HepG2 (cell line): Measurements from ENCODE around the gene PLPPR5. TPM values are rescaled to one million over a fixed set of nuclear protein-coding genes. Genes with fewer than 3 reads are reported as not detected.
"Not testable (repeated sequence)": the region's sequence is repeated elsewhere in the genome, so short reads cannot be mapped to it uniquely, and the experiment has no call there.

ENCODE experiments used
- ATAC-seq: fragments of 200-7000 bp; cut with Tn5 transposase; 3 replicates; pipeline ENCODE4 v1.9.1; 2020; ENCODE audit warnings: mild to moderate bottlenecking, moderate library complexity
- BruUV-seq: library from RNA; stranded (reverse); fragments of 400-500 nt; replicated peaks from 2 replicates; lab custom pipeline; 2021; lab: Mats Ljungman, UMichigan
- CTCF ChIA-PET: fragments of 300-600 bp; formaldehyde crosslinking; extraction: SDS; loops from one replicate; lab custom pipeline; 2021; ENCODE audit warnings: low total read pairs, inconsistent platforms, low intra/inter-chr PET ratio; lab: Yijun Ruan, JAX
- POLR2A ChIA-PET: fragments of 350-600 bp; sonication (Branson Sonifier 250); formaldehyde crosslinking; loops from one replicate; lab custom pipeline; 2020; ENCODE audit warnings: antibody characterized with exemption, inconsistent platforms; lab: Yijun Ruan, JAX
- DNase-seq: peaks from one replicate; pipeline ENCODE4 v3.0.0-alpha.2; 2015; ENCODE audit warnings: low spot score
- FAIRE-seq: peaks from 3 replicates; lab custom pipeline; 2011; peaks lifted over from hg19 to GRCh38; lab: Jason Lieb, UNC
- H2AFZ ChIP-seq: one replicate; pipeline ENCODE4 v1.6.1; 2011; ENCODE audit warnings: low read length, inconsistent platforms
- H3K27ac ChIP-seq: fragments of 300-600 bp; 3 replicates; pipeline ENCODE4 v1.8.0; 2011; ENCODE audit warnings: mixed run types, mild to moderate bottlenecking, mixed read lengths, low read length, inconsistent platforms; ENCODE audit not compliant: insufficient read depth; ENCODE audit errors: extremely low read length
- H3K27me3 ChIP-seq, 2 experiments: fragments of 200-600 bp in 1 of 2; 2 replicates in 1 of 2; 3 replicates in 1 of 2; pipeline versions ENCODE4 v1.6.0 to v1.8.0; 2011; ENCODE audit warnings: low read length in 2 of 2, mild to moderate bottlenecking in 2 of 2, moderate library complexity in 2 of 2, inconsistent platforms in 1 of 2; ENCODE audit not compliant: insufficient read depth in 2 of 2, control insufficient read depth in 1 of 2
- H3K36me3 ChIP-seq, 2 experiments: fragments of 200-600 bp in 1 of 2; replicated peaks in 1 of 2; 2 replicates in 1 of 2; 3 replicates in 1 of 2; pipeline versions ENCODE4 v1.5.1 to v1.8.0; 2011; ENCODE audit warnings: low read length in 2 of 2, inconsistent platforms in 1 of 2; ENCODE audit not compliant: insufficient read depth in 2 of 2, control insufficient read depth in 1 of 2
- H3K4me1 ChIP-seq: 2 replicates; pipeline ENCODE4 v1.5.1; 2012; ENCODE audit warnings: low read length, inconsistent platforms; ENCODE audit not compliant: insufficient read depth
- H3K4me2 ChIP-seq: 2 replicates; pipeline ENCODE4 v1.6.0; 2011; ENCODE audit warnings: low read depth, low read length, inconsistent platforms
- H3K4me3 ChIP-seq, 3 experiments: fragments of 200-600 bp in 1 of 3; sonication (generic), shearing (Covaris generic) in 1 of 3; replicated peaks in 1 of 3; 2 replicates each; pipeline ENCODE4 v1.5.1; 2011 to 2016; ENCODE audit warnings: low read length in 3 of 3, inconsistent platforms in 2 of 3, low read depth in 2 of 3, mild to moderate bottlenecking in 2 of 3, control low read depth in 1 of 3, mixed read lengths in 1 of 3; ENCODE audit not compliant: insufficient read depth in 1 of 3
- H3K79me2 ChIP-seq: one replicate; pipeline ENCODE4 v1.6.1; 2011; ENCODE audit warnings: low read length, inconsistent platforms; ENCODE audit not compliant: insufficient read depth
- H3K9ac ChIP-seq: 2 replicates; pipeline ENCODE4 v1.6.0; 2011; ENCODE audit warnings: mild to moderate bottlenecking, low read depth, low read length, inconsistent platforms; ENCODE audit not compliant: insufficient read depth
- H3K9me3 ChIP-seq: 2 replicates; pipeline ENCODE4 v1.5.1; 2012; ENCODE audit warnings: mild to moderate bottlenecking, low read length
- H4K20me1 ChIP-seq: 2 replicates; pipeline ENCODE4 v1.6.0; 2011; ENCODE audit warnings: inconsistent platforms, mild to moderate bottlenecking, low read length, moderate library complexity; ENCODE audit not compliant: insufficient read depth
- ATF7 ChIP-seq, 2 experiments: fragments of 450-650 bp in 1 of 2; sonication (generic) in 1 of 2; formaldehyde crosslinking in 1 of 2; IDR thresholded peaks; 2 replicates each; pipeline versions ENCODE4 v1.4.0 to v1.6.1; 2016 to 2020; ENCODE audit warnings: antibody characterized with exemption in 1 of 2, mild to moderate bottlenecking in 1 of 2, missing genetic modification reagents in 1 of 2
- CREB1 ChIP-seq, 2 experiments: fragments of 450-650 bp in 1 of 2; IDR thresholded peaks; 2 replicates each; pipeline ENCODE4 v1.6.1; 2016 to 2017; ENCODE audit warnings: control low read depth in 1 of 2, mild to moderate bottlenecking in 1 of 2, missing compliant biosample characterization in 1 of 2, missing genetic modification characterization in 1 of 2
- SMAD3 ChIP-seq: sonication (generic); formaldehyde crosslinking; IDR thresholded peaks from 2 replicates; pipeline ENCODE4 v1.4.0; 2020; ENCODE audit warnings: missing genetic modification reagents
- WGBS: methylation state at CpG from one replicate; pipeline ENCODE4 v1.1.6; 2017; ENCODE audit warnings: low lambda C conversion rate; 5-methylcytosine and 5-hydroxymethylcytosine counted together
- in situ Hi-C: cut with HindIII; loops from 2 replicates; pipeline ENCODE4 v1.10.0; 2017; ENCODE audit warnings: low pct_unique_long_range_greater_than_20kb; ENCODE audit not compliant: extremely low pct_ligation_motif_present
- intact Hi-C: fragments of 100-400 bp; cut with micrococcal nuclease; formaldehyde crosslinking; loops from one replicate; pipeline ENCODE4 v1.10.0; 2022; ENCODE audit not compliant: unreplicated experiment
- polyA plus RNA-seq, 8 experiments: library from polyadenylated mRNA; depleted of rRNA in 3 of 8; stranded (reverse) in 7 of 8; unstranded in 1 of 8; fragments of >200 nt; fragmentation: Illumina TruSeq in 4 of 8; extraction: Trizol in 4 of 8; gene quantifications; 2 replicates each; pipeline versions ENCODE4 v1.2.1 to v1.2.3, GENCODE V29; 2011 to 2016; ENCODE audit warnings: low read depth in 4 of 8, missing spikeins in 1 of 8, mixed read lengths in 1 of 8; ENCODE audit not compliant: insufficient read depth in 1 of 8
- total RNA-seq, 5 experiments: library from RNA; depleted of rRNA; stranded (reverse); fragments of >200 nt; fragmentation: Illumina TruSeq; extraction: Trizol; gene quantifications; 2 replicates each; pipeline ENCODE4 v1.2.3, GENCODE V29; 2016; ENCODE audit warnings: low read depth in 1 of 5

The PLPPR5 gene
- total and polyA plus RNA-seq, 2 of the 13 experiments (the other 11 are each of a cell fraction or from before 2014, with no cell fraction given): not detected

DNA sequence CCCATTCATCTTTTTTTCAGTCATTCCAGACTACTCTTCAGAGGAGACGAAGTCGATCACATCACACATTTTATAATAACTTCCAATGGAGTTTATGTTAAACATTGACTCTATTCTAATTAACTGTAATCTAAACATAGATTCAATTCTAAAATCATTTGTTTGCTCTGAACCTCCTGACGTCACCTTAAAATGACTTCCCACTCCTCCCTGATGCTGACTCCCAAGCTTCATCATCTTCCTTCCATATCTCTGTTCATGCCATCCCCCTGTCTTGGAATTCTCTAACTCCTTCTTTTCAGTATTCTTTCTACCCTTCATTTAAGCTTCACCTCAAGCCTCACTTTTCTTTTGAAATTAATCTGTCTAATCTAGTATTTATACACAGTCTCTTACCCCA is 45.1 kb upstream of the PLPPR5 start:
- Histone ChIP-seq H3K36me3 (no peaks in the 10 kb centered on the region), H3K4me3 (no peak overlapping the region), H3K9ac (no peak overlapping the region), H3K9me3 (no peaks in the 10 kb centered on the region), H3K4me1 (no peaks in the 10 kb centered on the region), H3K4me2 (no peak overlapping the region), H3K79me2 (no peaks in the 10 kb centered on the region), H3K27ac (no peak overlapping the region), H2AFZ (no peak overlapping the region), H4K20me1 (no peaks in the 10 kb centered on the region), H3K27me3 (no peaks in the 10 kb centered on the region)
- no TSS peak for BruUV-seq
- ATAC-seq (no peak), DNase-seq (no peak), FAIRE-seq (no peak)
- ChIA-PET CTCF (no interaction called here), POLR2A (no interaction called here)
- no peak for TF ChIP-seq SMAD3 (CRISPR knock-in tag)
- TF ChIP-seq ATF7 (IDR thresholded peaks at IDR 0.05): peak; percentile 55
- TF ChIP-seq ATF7 (CRISPR knock-in tag; IDR thresholded peaks at IDR 0.05): no peak
- peak; percentile 77 for TF ChIP-seq CREB1 (IDR thresholded peaks at IDR 0.05)
- no peak for TF ChIP-seq CREB1 (CRISPR knock-in tag; IDR thresholded peaks at IDR 0.05)
- intact Hi-C loops: no loop called here
- WGBS: 19% methylated on average over 3 of the region's 3 CpGs
- in situ Hi-C loops: no loop called here

DNA sequence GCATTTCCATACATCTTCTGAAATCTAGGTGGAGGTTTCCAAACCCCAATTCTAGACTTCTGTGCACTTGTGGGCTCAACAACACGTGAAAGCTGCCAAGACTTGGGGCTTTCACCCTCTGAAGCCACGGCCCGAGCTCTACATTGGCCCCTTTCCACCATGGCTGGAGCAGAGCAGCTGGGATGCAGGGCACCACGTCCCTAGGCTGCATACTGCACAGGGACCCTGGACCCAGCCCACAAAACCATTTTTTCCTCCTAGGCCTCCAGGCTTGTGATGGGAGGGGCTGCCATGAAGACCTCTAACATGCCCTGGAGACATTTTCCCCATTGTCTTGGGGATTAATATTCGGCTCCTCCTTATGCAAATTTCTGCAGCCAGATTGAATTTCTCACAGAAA is 32.1 kb upstream of the PLPPR5 start:
- H3K36me3 ChIP-seq, H3K4me3 ChIP-seq, FAIRE-seq, in situ Hi-C loops, H3K27me3 ChIP-seq, intact Hi-C loops, H4K20me1 ChIP-seq, H3K4me1 ChIP-seq, H3K27ac ChIP-seq, H3K4me2 ChIP-seq, H3K79me2 ChIP-seq, H2AFZ ChIP-seq, CTCF ChIA-PET, H3K9ac ChIP-seq, ATAC-seq, POLR2A ChIA-PET, DNase-seq, BruUV-seq: not testable (repeated sequence)
- WGBS: 0% methylated on average over 1 of the region's 5 CpGs
- H3K9me3 ChIP-seq: peaks cover 56% of the 10 kb centered on the region
